SK-N-SH (cell line): ENCODE results near the gene SIRT3. TPM values are rescaled to one million over a fixed set of nuclear protein-coding genes. Genes with fewer than 3 reads are reported as not detected.

Experiments
- CTCF ChIA-PET: fragments of 300-600, 350-600 bp; formaldehyde crosslinking; extraction: SDS; loops from one replicate; lab custom pipeline; 2021; lab: Yijun Ruan, JAX
- POLR2A ChIA-PET: fragments of 350-600 bp; sonication (Branson Sonifier 250); formaldehyde crosslinking; extraction: SDS; loops from one replicate; lab custom pipeline; 2020; ENCODE audit warnings: antibody characterized with exemption, inconsistent platforms; lab: Yijun Ruan, JAX
- DNase-seq: peaks from one replicate; pipeline ENCODE4 v3.0.0; 2012
- H2AFZ ChIP-seq: fragments of 200-600 bp; sonication (generic); 2 replicates; pipeline ENCODE4 v1.8.1; 2016; ENCODE audit warnings: antibody characterized with exemption, mild to moderate bottlenecking, low read depth
- H3F3A ChIP-seq: fragments of 200-600 bp; sonication (generic); replicated peaks from 2 replicates; pipeline ENCODE3; 2016; ENCODE audit warnings: antibody characterized with exemption, mild to moderate bottlenecking; ENCODE audit not compliant: insufficient read depth
- H3K27ac ChIP-seq, 2 experiments: fragments of 200-500 bp in 1 of 2; fragments of 200-600 bp in 1 of 2; sonication (Bioruptor generic) in 1 of 2; sonication (generic), shearing (Covaris generic) in 1 of 2; 2 replicates each; pipeline versions ENCODE4 v1.5.1 to v1.6.1; 2014 to 2016; ENCODE audit warnings: low read depth in 2 of 2, inconsistent platforms in 1 of 2, low read length in 1 of 2, mild to moderate bottlenecking in 1 of 2, mixed read lengths in 1 of 2
- H3K27me3 ChIP-seq: fragments of 200-600 bp; sonication (generic), shearing (Covaris generic); 2 replicates; pipeline ENCODE4 v1.6.1; 2016; ENCODE audit warnings: mixed run types; ENCODE audit not compliant: insufficient read depth
- H3K36me3 ChIP-seq, 2 experiments: fragments of 200-500 bp in 1 of 2; fragments of 200-600 bp in 1 of 2; sonication (Bioruptor generic) in 1 of 2; sonication (generic) in 1 of 2; replicated peaks in 1 of 2; 2 replicates each; pipeline versions ENCODE3 to v1.5.1; 2014 to 2016; ENCODE audit warnings: low read length in 1 of 2, mild to moderate bottlenecking in 1 of 2; ENCODE audit not compliant: insufficient read depth in 2 of 2, control insufficient read depth in 1 of 2
- H3K4me1 ChIP-seq, 2 experiments: fragments of 200-500 bp in 1 of 2; fragments of 200-600 bp in 1 of 2; sonication (Bioruptor generic) in 1 of 2; sonication (generic), shearing (Covaris generic) in 1 of 2; 2 replicates each; pipeline versions ENCODE4 v1.5.1 to v1.6.1; 2014 to 2016; ENCODE audit warnings: low read depth in 1 of 2, low read length in 1 of 2, mixed run types in 1 of 2; ENCODE audit not compliant: insufficient read depth in 2 of 2, control insufficient read depth in 1 of 2
- H3K4me2 ChIP-seq: fragments of 200-600 bp; sonication (generic), shearing (Covaris generic); 2 replicates; pipeline ENCODE4 v1.6.1; 2017; ENCODE audit warnings: mixed run types
- H3K4me3 ChIP-seq, 2 experiments: fragments of 200-500 bp in 1 of 2; fragments of 200-600 bp in 1 of 2; sonication (Bioruptor generic) in 1 of 2; sonication (generic), shearing (Covaris generic) in 1 of 2; 2 replicates each; pipeline versions ENCODE4 v1.5.1 to v1.8.1; 2014 to 2016; ENCODE audit warnings: low read depth in 2 of 2, inconsistent platforms in 1 of 2, low read length in 1 of 2, mild to moderate bottlenecking in 1 of 2, mixed read lengths in 1 of 2, moderate library complexity in 1 of 2
- H3K79me2 ChIP-seq: fragments of 200-600 bp; sonication (generic); 2 replicates; pipeline ENCODE4 v1.8.1; 2017; ENCODE audit warnings: mild to moderate bottlenecking; ENCODE audit not compliant: insufficient read depth
- H3K9ac ChIP-seq: fragments of 200-600 bp; sonication (generic); 2 replicates; pipeline ENCODE4 v1.6.1; 2017; ENCODE audit warnings: mixed run types
- H3K9me2 ChIP-seq: fragments of 200-600 bp; sonication (generic); 2 replicates; pipeline ENCODE4 v1.6.1; 2017; ENCODE audit warnings: mixed run types
- H3K9me3 ChIP-seq: fragments of 200-600 bp; sonication (generic); 2 replicates; pipeline ENCODE4 v1.6.1; 2017; ENCODE audit warnings: mixed run types, mild to moderate bottlenecking, moderate library complexity
- H4K20me1 ChIP-seq: fragments of 200-600 bp; sonication (generic); 2 replicates; pipeline ENCODE4 v1.6.1; 2017; ENCODE audit warnings: mild to moderate bottlenecking, mixed run types; ENCODE audit not compliant: insufficient read depth
- CHD2 ChIP-seq: fragments of 150-350 bp; IDR thresholded peaks from 2 replicates; pipeline ENCODE4 v1.6.1; 2018; ENCODE audit warnings: low read length; ENCODE audit not compliant: partially characterized antibody
- EP300 ChIP-seq, 2 experiments: IDR thresholded peaks; 2 replicates each; pipeline versions ENCODE4 v1.4.0 to v1.6.1; 2012; ENCODE audit warnings: borderline replicate concordance in 1 of 2, low read depth in 1 of 2, low read length in 1 of 2
- FOXM1 ChIP-seq: IDR thresholded peaks from 2 replicates; pipeline ENCODE4 v1.4.0; 2012; ENCODE audit warnings: low read depth, mild to moderate bottlenecking
- GATA2 ChIP-seq: sonication (generic); formaldehyde crosslinking; IDR thresholded peaks from 2 replicates; pipeline ENCODE4 v1.5.0; 2020; ENCODE audit warnings: mild to moderate bottlenecking, missing genetic modification reagents
- JUND ChIP-seq: IDR thresholded peaks from 2 replicates; pipeline ENCODE4 v1.4.0; 2012
- MEF2A ChIP-seq: IDR thresholded peaks from 2 replicates; pipeline ENCODE4 v1.4.0; 2012; ENCODE audit warnings: low read depth, borderline replicate concordance
- MXI1 ChIP-seq: IDR thresholded peaks from 2 replicates; pipeline ENCODE4 v1.6.1; 2012; ENCODE audit warnings: mild to moderate bottlenecking, low read depth, low read length, improper control_type of control experiment
- NRF1 ChIP-seq: IDR thresholded peaks from 2 replicates; pipeline ENCODE4 v1.6.1; 2012; ENCODE audit warnings: low read depth, mild to moderate bottlenecking, low read length
- RAD21 ChIP-seq: IDR thresholded peaks from 2 replicates; pipeline ENCODE4 v1.6.1; 2012; ENCODE audit warnings: mild to moderate bottlenecking, low read length
- RFX5 ChIP-seq: IDR thresholded peaks from 2 replicates; pipeline ENCODE4 v1.6.1; 2012; ENCODE audit warnings: mild to moderate bottlenecking, improper control_type of control experiment, low read length
- SIN3A ChIP-seq: IDR thresholded peaks from 2 replicates; pipeline ENCODE4 v1.6.1; 2012; ENCODE audit warnings: low read depth, mild to moderate bottlenecking, low read length, moderate library complexity, borderline replicate concordance
- YY1 ChIP-seq: IDR thresholded peaks from 2 replicates; pipeline ENCODE4 v1.4.0; 2012; ENCODE audit warnings: low read depth, mild to moderate bottlenecking
- WGBS: methylation state at CpG from one replicate; pipeline ENCODE4 v1.1.6; 2017; ENCODE audit warnings: low lambda C conversion rate; 5-methylcytosine and 5-hydroxymethylcytosine counted together
- polyA plus RNA-seq, 3 experiments: library from polyadenylated mRNA; depleted of rRNA; stranded (reverse); fragments of >200 nt; gene quantifications; 2 replicates each; pipeline ENCODE4 v1.2.3, GENCODE V29; 2012
- TF ChIP-seq, protein P1 (sequence below): IDR thresholded peaks from 2 replicates; pipeline ENCODE4 v1.4.0; 2012; ENCODE audit warnings: low read depth
- TF ChIP-seq, protein P2 (sequence below): IDR thresholded peaks from 2 replicates; pipeline ENCODE4 v1.6.1; 2012; ENCODE audit warnings: mild to moderate bottlenecking, low read depth, low read length, moderate library complexity
- TF ChIP-seq, protein P3 (sequence below): IDR thresholded peaks from 2 replicates; pipeline ENCODE4 v1.4.0; 2012; ENCODE audit warnings: low read depth, borderline replicate concordance
- TF ChIP-seq, protein P4 (sequence below): fragments of 200-600 bp; sonication (generic); IDR thresholded peaks from 2 replicates; pipeline ENCODE4 v1.6.1; 2017; ENCODE audit warnings: antibody characterized with exemption, mild to moderate bottlenecking, moderate library complexity
- TF ChIP-seq, protein P5 (sequence below): fragments of 150-350 bp; IDR thresholded peaks from 2 replicates; pipeline ENCODE4 v1.6.1; 2017; ENCODE audit warnings: antibody characterized with exemption, low read length, low read depth, borderline replicate concordance

SIRT3 gene
- polyA plus RNA-seq, 1 of the 3 experiments (the other 2 are of a cell fraction): 34.4 TPM

DNA sequence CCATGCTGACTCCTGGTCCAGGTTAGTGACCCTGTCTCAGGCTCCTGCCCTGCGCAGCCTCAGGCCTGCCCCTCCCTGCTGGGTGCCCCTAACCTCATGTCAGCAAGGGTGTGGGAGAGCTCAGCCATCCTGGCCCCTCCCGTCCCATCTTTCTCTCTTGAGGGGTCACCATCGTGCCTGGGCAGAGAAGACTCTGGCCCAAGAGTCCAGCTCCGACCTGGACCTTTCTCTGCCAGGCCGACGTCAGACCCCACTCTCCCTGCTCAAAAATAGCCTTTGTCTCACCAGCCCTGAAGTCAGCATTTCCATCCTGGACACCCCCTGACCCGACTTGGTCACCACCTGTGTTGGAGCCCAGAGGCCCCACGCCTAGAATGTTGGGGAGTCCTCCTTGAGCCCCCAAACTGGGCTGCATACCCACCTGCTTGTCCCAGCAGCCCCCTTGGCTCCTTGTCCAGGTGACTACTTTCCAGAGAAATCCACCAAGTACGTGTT lies 38.4 kb downstream of the SIRT3 start:
- Histone ChIP-seq H3K4me3 (no peak overlapping the region), H3K9ac (no peak overlapping the region), H2AFZ (no peak overlapping the region), H3F3A (no peaks in the 10 kb centered on the region), H3K27ac (no peak overlapping the region), H3K4me1 (no peaks in the 10 kb centered on the region), H4K20me1 (peaks cover 4% of the 10 kb centered on the region; the same call in 1 of the 2 replicates), H3K36me3 (peaks cover 8 to 9% of the 10 kb centered on the region in 2 experiments), H3K9me2 (no peaks in the 10 kb centered on the region), H3K79me2 (no peaks in the 10 kb centered on the region), H3K27me3 (no peaks in the 10 kb centered on the region), H3K4me2 (no peak overlapping the region), H3K9me3 (no peaks in the 10 kb centered on the region)
- TF ChIP-seq NRF1 (no peak), GATA2 (CRISPR knock-in tag) (no peak), RFX5 (no peak), MEF2A (no peak), FOXM1 (no peak), CHD2 (no peak), JUND (no peak), MXI1 (no peak), YY1 (no peak), RAD21 (no peak), SIN3A (no peak), EP300 (IDR thresholded peaks at IDR 0.05; ENCODE audit: borderline replicate concordance in 1 of 2, low read depth in 1 of 2, low read length in 1 of 2) (no peak)
- TF ChIP-seq, protein P1, sequence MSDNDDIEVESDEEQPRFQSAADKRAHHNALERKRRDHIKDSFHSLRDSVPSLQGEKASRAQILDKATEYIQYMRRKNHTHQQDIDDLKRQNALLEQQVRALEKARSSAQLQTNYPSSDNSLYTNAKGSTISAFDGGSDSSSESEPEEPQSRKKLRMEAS: no peak
- TF ChIP-seq, protein P2, sequence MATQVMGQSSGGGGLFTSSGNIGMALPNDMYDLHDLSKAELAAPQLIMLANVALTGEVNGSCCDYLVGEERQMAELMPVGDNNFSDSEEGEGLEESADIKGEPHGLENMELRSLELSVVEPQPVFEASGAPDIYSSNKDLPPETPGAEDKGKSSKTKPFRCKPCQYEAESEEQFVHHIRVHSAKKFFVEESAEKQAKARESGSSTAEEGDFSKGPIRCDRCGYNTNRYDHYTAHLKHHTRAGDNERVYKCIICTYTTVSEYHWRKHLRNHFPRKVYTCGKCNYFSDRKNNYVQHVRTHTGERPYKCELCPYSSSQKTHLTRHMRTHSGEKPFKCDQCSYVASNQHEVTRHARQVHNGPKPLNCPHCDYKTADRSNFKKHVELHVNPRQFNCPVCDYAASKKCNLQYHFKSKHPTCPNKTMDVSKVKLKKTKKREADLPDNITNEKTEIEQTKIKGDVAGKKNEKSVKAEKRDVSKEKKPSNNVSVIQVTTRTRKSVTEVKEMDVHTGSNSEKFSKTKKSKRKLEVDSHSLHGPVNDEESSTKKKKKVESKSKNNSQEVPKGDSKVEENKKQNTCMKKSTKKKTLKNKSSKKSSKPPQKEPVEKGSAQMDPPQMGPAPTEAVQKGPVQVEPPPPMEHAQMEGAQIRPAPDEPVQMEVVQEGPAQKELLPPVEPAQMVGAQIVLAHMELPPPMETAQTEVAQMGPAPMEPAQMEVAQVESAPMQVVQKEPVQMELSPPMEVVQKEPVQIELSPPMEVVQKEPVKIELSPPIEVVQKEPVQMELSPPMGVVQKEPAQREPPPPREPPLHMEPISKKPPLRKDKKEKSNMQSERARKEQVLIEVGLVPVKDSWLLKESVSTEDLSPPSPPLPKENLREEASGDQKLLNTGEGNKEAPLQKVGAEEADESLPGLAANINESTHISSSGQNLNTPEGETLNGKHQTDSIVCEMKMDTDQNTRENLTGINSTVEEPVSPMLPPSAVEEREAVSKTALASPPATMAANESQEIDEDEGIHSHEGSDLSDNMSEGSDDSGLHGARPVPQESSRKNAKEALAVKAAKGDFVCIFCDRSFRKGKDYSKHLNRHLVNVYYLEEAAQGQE: no peak
- TF ChIP-seq, protein P3, sequence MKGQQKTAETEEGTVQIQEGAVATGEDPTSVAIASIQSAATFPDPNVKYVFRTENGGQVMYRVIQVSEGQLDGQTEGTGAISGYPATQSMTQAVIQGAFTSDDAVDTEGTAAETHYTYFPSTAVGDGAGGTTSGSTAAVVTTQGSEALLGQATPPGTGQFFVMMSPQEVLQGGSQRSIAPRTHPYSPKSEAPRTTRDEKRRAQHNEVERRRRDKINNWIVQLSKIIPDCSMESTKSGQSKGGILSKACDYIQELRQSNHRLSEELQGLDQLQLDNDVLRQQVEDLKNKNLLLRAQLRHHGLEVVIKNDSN: no peak
- TF ChIP-seq, protein P4, sequence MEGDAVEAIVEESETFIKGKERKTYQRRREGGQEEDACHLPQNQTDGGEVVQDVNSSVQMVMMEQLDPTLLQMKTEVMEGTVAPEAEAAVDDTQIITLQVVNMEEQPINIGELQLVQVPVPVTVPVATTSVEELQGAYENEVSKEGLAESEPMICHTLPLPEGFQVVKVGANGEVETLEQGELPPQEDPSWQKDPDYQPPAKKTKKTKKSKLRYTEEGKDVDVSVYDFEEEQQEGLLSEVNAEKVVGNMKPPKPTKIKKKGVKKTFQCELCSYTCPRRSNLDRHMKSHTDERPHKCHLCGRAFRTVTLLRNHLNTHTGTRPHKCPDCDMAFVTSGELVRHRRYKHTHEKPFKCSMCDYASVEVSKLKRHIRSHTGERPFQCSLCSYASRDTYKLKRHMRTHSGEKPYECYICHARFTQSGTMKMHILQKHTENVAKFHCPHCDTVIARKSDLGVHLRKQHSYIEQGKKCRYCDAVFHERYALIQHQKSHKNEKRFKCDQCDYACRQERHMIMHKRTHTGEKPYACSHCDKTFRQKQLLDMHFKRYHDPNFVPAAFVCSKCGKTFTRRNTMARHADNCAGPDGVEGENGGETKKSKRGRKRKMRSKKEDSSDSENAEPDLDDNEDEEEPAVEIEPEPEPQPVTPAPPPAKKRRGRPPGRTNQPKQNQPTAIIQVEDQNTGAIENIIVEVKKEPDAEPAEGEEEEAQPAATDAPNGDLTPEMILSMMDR: no peak
- TF ChIP-seq, protein P5, sequence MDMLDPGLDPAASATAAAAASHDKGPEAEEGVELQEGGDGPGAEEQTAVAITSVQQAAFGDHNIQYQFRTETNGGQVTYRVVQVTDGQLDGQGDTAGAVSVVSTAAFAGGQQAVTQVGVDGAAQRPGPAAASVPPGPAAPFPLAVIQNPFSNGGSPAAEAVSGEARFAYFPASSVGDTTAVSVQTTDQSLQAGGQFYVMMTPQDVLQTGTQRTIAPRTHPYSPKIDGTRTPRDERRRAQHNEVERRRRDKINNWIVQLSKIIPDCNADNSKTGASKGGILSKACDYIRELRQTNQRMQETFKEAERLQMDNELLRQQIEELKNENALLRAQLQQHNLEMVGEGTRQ: no peak
- CTCF ChIA-PET: interaction anchor here (1.0 to 1.2 kb wide), 3 partner anchors 31 to 321 kb away, joined by 3 to 5 read pairs (median 3); no protein-coding TSS in a partner anchor
- WGBS: 75% methylated on average over 5 of the region's 9 CpGs
- no peak for DNase-seq
- POLR2A ChIA-PET: no interaction called here
